Central memory CD8-positive, alpha-beta T cell (primary cell): ENCODE results near the gene NCAPD2.
"Not testable (repeated sequence)": the region's sequence is repeated elsewhere in the genome, so short reads cannot be mapped to it uniquely, and the experiment has no call there.

ENCODE experiments used
- ATAC-seq: fragments of 150-1000 bp; cut with Tn5 transposase; replicated peaks from 2 replicates; pipeline ENCODE4 v1.10.0; 2022; ENCODE audit warnings: mild to moderate bottlenecking, moderate FRiP score, moderate number of reproducible peaks; ENCODE audit not compliant: poor library complexity, severe bottlenecking; ENCODE audit errors: extremely low read depth
- DNase-seq, 2 donors: peaks; one replicate each; pipeline ENCODE4 v3.0.0; 2021; ENCODE audit warnings: low spot score in 2 of 2
- H3K27ac Mint-ChIP-seq: one replicate; pipeline ENCODE4 v1.8.0; 2022; ENCODE audit warnings: low read depth, mild to moderate bottlenecking, moderate library complexity, mixed read lengths
- H3K27me3 Mint-ChIP-seq: one replicate; pipeline ENCODE4 v1.8.0; 2022; ENCODE audit warnings: mixed read lengths
- H3K36me3 Mint-ChIP-seq: one replicate; pipeline ENCODE4 v1.8.0; 2022; ENCODE audit warnings: mild to moderate bottlenecking, moderate library complexity, mixed read lengths; ENCODE audit not compliant: insufficient read depth
- H3K4me1 Mint-ChIP-seq: one replicate; pipeline ENCODE4 v1.8.0; 2022; ENCODE audit warnings: mixed read lengths
- H3K4me3 Mint-ChIP-seq: one replicate; pipeline ENCODE4 v1.8.0; 2022; ENCODE audit warnings: mild to moderate bottlenecking, moderate library complexity, mixed read lengths
- H3K9me3 Mint-ChIP-seq: one replicate; pipeline ENCODE4 v1.8.0; 2022; ENCODE audit warnings: mixed read lengths

Gene NCAPD2

DNA sequence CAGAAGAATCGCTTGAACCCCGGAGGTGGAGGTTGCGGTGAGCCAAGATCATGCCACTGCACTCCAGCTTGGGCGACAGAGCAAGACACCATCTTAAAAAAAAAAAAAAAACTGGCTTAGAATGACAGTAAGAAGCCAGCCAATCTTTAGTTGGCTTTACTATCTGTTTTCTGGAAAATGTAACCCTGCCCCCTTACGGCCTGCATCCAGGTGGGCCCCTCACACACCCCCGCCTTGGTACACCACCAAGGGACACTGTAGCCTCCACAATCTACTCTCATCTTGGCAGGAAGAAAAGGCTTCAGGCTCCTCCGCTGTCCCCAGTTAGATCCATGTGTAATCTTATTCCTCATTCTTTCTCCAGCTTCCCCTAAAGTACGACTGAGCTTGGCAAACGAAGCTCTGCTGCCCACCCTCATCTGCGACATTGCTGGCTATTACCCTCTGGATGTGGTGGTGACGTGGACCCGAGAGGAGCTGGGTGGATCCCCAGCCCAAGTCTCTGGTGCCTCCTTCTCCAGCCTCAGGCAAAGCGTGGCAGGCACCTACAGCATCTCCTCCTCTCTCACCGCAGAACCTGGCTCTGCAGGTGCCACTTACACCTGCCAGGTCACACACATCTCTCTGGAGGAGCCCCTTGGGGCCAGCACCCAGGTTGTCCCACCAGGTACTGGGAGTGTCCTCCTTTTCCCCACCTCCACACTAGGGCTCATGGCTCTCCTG lies 35.5 kb upstream of the NCAPD2 start:
- Mint-ChIP-seq H3K4me3 (no peak overlapping the region), H3K27me3 (no peaks in the 10 kb centered on the region), H3K9me3 (no peaks in the 10 kb centered on the region), H3K27ac (peak overlapping the region; percentile 90), H3K36me3 (peaks cover 73% of the 10 kb centered on the region), H3K4me1 (peaks cover 65% of the 10 kb centered on the region)
- DNase-seq (no peak), ATAC-seq (no peak)

DNA sequence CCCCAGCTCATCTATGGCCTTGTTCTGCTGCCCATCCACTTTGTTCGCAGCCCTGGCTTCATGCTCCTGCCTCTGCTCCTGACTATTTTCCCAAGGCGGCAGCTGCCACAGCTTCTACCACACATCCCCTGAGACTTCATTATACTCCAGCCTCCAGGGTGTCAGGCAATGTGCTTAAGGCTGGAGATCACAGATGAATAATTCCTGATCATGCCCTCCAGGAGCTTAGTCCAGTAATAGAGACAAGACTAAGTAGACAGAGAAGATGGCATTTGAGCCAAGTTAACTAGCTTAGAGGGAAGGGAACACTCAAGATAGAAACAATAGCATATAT lies 34.9 kb upstream of the NCAPD2 start:
- H3K36me3 Mint-ChIP-seq = peaks cover 74% of the 10 kb centered on the region
- DNase-seq (no peak), ATAC-seq (no peak)
- no peaks in the 10 kb centered on the region for H3K9me3 Mint-ChIP-seq
- H3K27ac Mint-ChIP-seq = peak overlapping the region; percentile 90
- H3K27me3 Mint-ChIP-seq = no peaks in the 10 kb centered on the region
- H3K4me3 Mint-ChIP-seq = no peak overlapping the region
- peaks cover 67% of the 10 kb centered on the region for H3K4me1 Mint-ChIP-seq

DNA sequence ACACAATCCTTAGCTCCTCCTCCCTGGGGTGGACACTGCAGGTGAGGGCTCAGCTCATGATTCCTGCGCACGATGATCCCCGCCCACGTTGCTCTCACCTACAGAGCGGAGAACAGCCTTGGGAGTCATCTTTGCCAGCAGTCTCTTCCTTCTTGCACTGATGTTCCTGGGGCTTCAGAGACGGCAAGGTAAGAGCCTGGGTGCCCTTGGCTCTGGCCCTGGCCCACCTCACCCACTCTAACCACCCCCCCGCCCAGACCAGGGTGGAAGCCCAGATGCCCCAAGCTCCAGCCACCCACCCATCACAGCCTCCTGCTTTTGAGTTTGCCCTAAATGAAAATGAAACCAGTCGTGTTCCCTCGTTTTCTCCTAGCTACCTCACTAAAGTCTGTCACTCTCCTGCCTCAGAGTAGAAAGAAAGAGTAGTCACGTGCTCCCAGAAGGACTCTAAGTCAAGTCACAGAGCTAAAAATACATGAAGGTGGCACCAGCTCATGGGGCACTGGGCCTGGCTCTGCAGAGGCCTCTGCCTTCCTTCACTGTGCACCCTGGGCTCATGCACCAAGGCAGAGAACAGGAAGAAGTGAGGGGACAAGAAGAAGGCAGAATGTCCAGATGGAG lies 33.0 kb upstream of the NCAPD2 start:
- ATAC-seq = peak; percentile 16
- Mint-ChIP-seq H3K36me3 (peaks cover 77% of the 10 kb centered on the region), H3K27me3 (no peaks in the 10 kb centered on the region), H3K27ac (peak overlapping the region; percentile 99), H3K4me1 (peaks cover 75% of the 10 kb centered on the region), H3K4me3 (peak overlapping the region; percentile 78), H3K9me3 (no peaks in the 10 kb centered on the region)
- DNase-seq = no peak

DNA sequence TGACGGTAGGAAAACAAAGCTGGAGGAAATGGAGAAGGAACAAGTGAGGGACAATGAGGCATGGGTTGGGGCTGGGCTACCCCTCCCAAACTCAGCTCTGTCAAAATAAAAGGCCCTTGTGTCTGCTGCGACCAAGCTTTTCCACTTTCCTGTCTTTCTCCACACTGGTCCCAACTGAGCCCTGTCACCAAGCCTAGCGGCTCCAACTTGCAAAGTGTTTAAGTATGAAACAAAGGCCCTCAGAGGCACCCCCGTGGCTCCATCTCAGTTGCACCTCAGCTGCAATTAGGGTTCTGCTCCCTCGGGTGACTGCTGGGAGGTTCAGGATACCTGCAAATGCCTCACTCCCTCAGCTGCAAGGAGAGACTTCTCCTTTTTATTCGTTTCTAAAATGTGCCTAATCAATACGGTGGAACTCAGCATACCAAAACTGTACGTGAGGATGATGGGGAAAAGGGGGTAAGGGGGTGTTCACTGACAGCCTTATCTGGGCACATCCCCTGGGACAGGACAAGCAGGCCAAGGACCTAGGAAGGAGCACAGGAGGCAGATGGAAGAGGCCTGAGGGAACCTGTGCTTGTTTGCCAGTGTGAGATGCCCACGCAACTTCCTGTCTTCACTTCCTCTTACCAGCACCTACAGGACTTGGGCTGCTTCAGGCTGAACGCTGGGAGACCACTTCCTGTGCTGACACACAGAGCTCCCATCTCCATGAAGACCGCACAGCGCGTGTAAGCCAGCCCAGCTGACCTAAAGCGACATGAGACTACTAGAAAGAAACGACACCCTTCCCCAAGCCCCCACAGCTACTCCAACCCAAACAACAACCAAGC lies 32.3 kb upstream of the NCAPD2 start:
- no peaks in the 10 kb centered on the region for H3K27me3 Mint-ChIP-seq
- H3K36me3 Mint-ChIP-seq = peaks cover 79% of the 10 kb centered on the region
- peak overlapping the region; percentile 78 for H3K4me3 Mint-ChIP-seq
- ATAC-seq (peak; percentile 92), DNase-seq (peak; percentile 60 to 76)
- peak overlapping the region; percentile 99 for H3K27ac Mint-ChIP-seq
- peaks cover 79% of the 10 kb centered on the region for H3K4me1 Mint-ChIP-seq
- H3K9me3 Mint-ChIP-seq = no peaks in the 10 kb centered on the region

DNA sequence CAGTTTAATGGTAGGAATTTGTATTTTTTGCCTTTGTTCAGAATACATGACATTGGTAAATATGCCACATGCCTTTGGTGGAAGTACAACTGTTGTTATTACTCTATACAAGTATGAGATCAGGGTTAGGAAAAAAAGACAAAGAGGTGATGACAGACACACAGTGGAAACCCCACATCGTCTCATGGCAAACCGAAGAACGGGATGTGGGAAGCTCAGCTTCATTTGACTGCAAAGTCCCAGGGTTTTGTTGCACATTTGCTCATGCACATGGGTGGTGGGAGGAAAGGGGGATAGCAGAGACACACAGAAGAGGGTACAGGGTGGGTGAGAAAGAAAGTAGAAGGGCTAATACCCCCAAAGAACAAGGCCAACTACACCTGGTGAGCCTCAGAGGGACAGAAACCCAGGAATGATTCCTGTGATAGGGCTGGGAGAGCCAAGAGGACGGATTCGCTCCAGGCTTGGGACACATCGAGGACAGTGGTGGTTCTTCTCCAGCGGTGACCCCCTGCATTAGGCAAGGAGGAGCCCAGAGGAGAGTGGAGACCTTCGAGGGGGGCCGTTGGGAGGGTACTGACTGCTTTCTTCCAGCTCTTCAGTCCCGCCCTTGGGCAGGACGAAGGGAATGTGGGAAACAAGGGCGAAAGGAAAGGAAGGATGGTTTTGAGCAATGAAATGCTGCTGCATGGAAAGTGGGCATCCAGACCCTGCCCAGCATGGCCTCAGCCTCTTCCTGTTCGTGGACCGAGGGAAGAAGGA lies 31.5 kb upstream of the NCAPD2 start:
- DNase-seq (no peak), ATAC-seq (peak; percentile 42)
- H3K36me3 Mint-ChIP-seq = peaks cover 73% of the 10 kb centered on the region
- H3K9me3 Mint-ChIP-seq = no peaks in the 10 kb centered on the region
- H3K4me3 Mint-ChIP-seq = peak overlapping the region; percentile 78
- no peaks in the 10 kb centered on the region for H3K27me3 Mint-ChIP-seq
- peak overlapping the region; percentile 99 for H3K27ac Mint-ChIP-seq
- H3K4me1 Mint-ChIP-seq = peaks cover 82% of the 10 kb centered on the region

DNA sequence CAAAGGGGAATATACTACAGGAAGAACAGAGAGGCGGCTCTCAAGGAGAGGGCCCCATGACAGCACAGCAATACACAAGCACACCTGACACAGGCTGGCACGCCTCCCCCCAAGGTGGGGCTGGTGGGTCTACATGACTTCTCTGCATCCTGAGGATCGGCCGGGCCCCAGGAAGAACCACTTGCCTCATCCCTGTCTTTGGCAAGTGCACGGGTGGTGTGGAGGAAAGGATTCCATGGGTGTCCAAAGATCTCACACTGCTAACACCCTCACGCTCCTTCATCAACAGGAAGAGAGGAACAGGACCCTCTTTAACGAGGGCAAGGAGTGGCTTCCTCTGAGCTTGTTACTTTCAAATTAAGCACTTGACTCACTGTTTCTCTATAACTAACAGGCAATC lies 30.7 kb upstream of the NCAPD2 start:
- Mint-ChIP-seq H3K9me3 (no peaks in the 10 kb centered on the region), H3K4me3 (peak overlapping the region; percentile 78), H3K4me1 (peaks cover 88% of the 10 kb centered on the region), H3K36me3 (peaks cover 69% of the 10 kb centered on the region), H3K27ac (peak overlapping the region; percentile 99), H3K27me3 (no peaks in the 10 kb centered on the region)
- ATAC-seq (no peak), DNase-seq (no peak)

DNA sequence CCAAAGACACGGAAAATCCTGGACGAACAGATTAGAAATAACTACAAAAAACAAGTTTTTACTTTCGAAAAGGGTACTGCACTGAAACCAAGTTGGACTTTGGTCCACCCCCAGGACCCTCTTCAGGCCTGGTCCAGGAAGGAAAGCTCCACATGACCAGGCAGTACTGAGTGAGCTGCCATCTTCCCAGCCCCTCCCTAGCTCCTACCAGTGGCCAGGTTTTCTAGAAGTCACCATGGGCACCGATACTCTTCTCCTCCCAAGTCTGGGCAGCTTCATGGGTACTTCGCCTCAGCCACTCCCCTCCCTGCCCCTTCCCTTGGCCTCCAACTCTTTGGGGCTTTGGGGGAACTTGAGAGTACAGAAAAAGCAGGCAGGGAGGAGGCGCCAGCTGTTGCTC lies 30.0 kb upstream of the NCAPD2 start:
- Mint-ChIP-seq H3K27me3 (no peaks in the 10 kb centered on the region), H3K4me1 (peaks cover 89% of the 10 kb centered on the region), H3K27ac (peak overlapping the region; percentile 99), H3K36me3 (peaks cover 68% of the 10 kb centered on the region), H3K4me3 (peak overlapping the region; percentile 78), H3K9me3 (no peaks in the 10 kb centered on the region)
- DNase-seq (no peak), ATAC-seq (no peak)

DNA sequence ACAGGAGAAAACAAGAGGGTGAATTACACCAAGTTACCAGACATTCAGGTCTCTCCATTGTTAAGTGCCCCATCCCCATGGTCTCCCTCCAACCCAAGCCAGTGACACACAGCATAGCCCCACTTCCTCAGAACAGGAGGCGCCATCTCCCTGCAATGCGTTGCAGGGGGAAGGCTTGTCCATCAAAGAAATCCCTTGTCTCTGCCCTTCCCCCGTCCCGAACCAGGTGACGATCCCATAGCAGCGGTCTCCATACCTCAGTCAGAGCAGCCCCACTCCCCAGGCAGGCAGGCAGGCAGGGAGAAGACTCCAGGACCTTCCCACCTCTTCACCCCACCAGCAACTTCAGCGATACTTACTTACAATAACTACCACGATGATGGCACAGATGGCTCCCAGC lies 29.4 kb upstream of the NCAPD2 start:
- DNase-seq = no peak
- Mint-ChIP-seq H3K27ac (peak overlapping the region; percentile 99), H3K36me3 (peaks cover 63% of the 10 kb centered on the region), H3K4me1 (peaks cover 90% of the 10 kb centered on the region), H3K4me3 (peak overlapping the region; percentile 78), H3K27me3 (no peaks in the 10 kb centered on the region), H3K9me3 (no peaks in the 10 kb centered on the region)
- no peak for ATAC-seq

DNA sequence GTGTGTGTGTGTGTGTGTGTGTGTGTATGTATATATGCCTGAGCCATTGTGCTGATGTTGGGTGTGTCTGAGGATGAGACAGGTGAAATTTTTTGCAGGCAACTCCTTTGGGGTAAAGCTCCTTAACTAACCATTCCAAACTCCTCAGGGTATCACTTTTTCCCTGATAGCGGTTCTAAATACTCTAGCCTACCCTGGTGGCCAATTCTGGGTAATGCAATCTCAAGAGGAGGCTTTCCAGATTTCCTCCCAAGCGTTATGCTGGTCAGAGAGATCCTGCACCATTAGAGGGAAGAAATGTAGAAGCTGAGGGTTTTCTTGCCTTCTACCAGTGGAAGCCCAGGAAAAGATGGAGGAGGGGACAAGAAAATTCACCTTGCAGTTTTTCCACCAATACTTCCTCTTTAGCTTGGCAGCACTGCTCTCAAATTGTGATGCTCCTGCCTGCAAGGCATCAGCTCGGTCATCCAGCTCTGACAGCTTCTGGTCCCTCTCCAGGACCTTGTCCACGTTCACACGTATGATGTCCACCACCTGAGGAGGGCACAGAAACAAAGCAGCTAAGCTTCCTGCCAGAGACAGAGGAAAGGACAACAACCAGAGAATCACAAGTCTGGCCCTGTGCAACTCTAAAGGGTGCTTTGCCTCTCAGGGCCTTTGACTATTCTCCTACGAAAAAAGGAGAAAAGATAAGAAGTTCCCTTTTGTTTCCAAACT lies 28.3 kb upstream of the NCAPD2 start:
- Mint-ChIP-seq H3K27me3 (no peaks in the 10 kb centered on the region), H3K36me3 (peaks cover 62% of the 10 kb centered on the region), H3K4me1 (peaks cover 90% of the 10 kb centered on the region), H3K27ac (peak overlapping the region; percentile 75), H3K9me3 (no peaks in the 10 kb centered on the region), H3K4me3 (no peak overlapping the region)
- DNase-seq (peak in 1 of 2 donors; percentile 32), ATAC-seq (no peak)

DNA sequence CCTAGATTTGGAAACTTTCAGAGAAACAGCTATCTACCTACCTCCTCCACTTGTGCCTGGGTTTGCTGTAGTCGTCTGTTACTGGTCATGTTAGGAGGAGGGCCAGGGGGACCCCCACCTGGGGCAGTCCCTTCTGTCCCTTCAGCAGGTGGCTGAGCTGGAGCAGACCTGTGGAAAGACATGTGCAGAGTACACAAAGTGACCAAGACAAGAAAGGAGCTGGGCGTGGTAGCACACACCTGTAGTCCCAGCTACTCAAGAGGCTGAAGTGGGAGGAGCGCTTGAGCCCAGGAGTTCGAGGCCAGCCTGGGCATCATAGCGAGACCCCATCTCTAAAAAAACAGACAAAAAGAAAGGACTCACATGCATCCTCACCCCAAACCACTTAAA lies 27.7 kb upstream of the NCAPD2 start:
- Mint-ChIP-seq H3K36me3 (peaks cover 61% of the 10 kb centered on the region), H3K4me3 (no peak overlapping the region)

DNA sequence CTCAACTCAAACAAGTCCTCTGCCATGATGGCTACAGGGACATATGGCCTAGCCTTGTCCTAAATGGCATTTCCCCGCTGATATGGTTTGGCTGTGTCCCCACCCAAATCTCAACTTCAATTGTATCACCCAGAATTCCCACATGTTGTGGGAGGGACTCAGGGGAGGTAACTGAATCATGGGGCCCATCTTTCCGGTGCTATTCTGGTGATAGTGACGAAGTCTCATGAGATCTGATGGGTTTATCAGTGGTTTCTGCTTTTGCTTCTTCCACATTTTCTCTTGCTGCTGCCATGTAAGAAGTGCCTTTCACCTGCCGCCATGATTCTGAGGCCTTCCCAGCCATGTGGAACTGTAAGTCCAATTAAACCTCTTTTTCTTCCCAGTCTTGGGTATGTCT lies 27.2 kb upstream of the NCAPD2 start:
- H3K36me3 Mint-ChIP-seq = peaks cover 58% of the 10 kb centered on the region
- peak overlapping the region; percentile 90 for H3K4me3 Mint-ChIP-seq
- H3K9me3 Mint-ChIP-seq, ATAC-seq, DNase-seq, H3K27me3 Mint-ChIP-seq: not testable (repeated sequence)
- H3K4me1 Mint-ChIP-seq = peaks cover 86% of the 10 kb centered on the region
- H3K27ac Mint-ChIP-seq = peak overlapping the region; percentile 42

More for the DNA sequence above, 27.7 kb upstream of the NCAPD2 start:
- DNase-seq = no peak
- H3K4me1 Mint-ChIP-seq = peaks cover 88% of the 10 kb centered on the region
- no peaks in the 10 kb centered on the region for H3K27me3 Mint-ChIP-seq
- ATAC-seq = no peak
- no peaks in the 10 kb centered on the region for H3K9me3 Mint-ChIP-seq
- H3K27ac Mint-ChIP-seq = peak overlapping the region; percentile 75
